HG03159 (cell line): ENCODE data around the gene NHSL1.
"Not testable (repeated sequence)": the region's sequence is repeated elsewhere in the genome, so short reads cannot be mapped to it uniquely, and the experiment has no call there.

ENCODE experiments used
- ATAC-seq: cut with Tn5 transposase; IDR thresholded peaks from one replicate; pipeline ENCODE4 v1.9.1; 2021; ENCODE audit warnings: mild to moderate bottlenecking, moderate library complexity; ENCODE audit not compliant: unreplicated experiment

Gene NHSL1

GRCh38 chr6:138430361-138431145 lies 68.7 kb downstream of the NHSL1 start:
- no peak for ATAC-seq

- no peak for ATAC-seq
Observed at GRCh38 chr6:138429761-138430160, 69.5 kb downstream of the NHSL1 start.

- ATAC-seq: no peak
Observed at GRCh38 chr6:138428944-138429598, 70.2 kb downstream of the NHSL1 start.

- no peak for ATAC-seq
Observed at GRCh38 chr6:138427701-138428100, 71.6 kb downstream of the NHSL1 start.

GRCh38 chr6:138426500-138427123 lies 72.7 kb downstream of the NHSL1 start:
- ATAC-seq: no peak

- not testable (repeated sequence) for ATAC-seq
Observed at GRCh38 chr6:138425256-138425655, 74.0 kb downstream of the NHSL1 start.

GRCh38 chr6:138424004-138424904 lies 75.0 kb downstream of the NHSL1 start:
- no peak for ATAC-seq

- ATAC-seq: no peak
Observed at GRCh38 chr6:138422861-138423260, 76.4 kb downstream of the NHSL1 start.

- no peak for ATAC-seq
Observed at GRCh38 chr6:138421608-138422007, 77.7 kb downstream of the NHSL1 start.

- ATAC-seq: no peak
Observed at GRCh38 chr6:138421089-138421488, 78.2 kb downstream of the NHSL1 start.

GRCh38 chr6:138420356-138420755 lies 78.9 kb downstream of the NHSL1 start:
- no peak for ATAC-seq

GRCh38 chr6:138419766-138420165 lies 79.5 kb downstream of the NHSL1 start:
- no peak for ATAC-seq

- no peak for ATAC-seq
Observed at GRCh38 chr6:138418118-138418742, 81.1 kb downstream of the NHSL1 start.

GRCh38 chr6:138417493-138418117 lies 81.7 kb downstream of the NHSL1 start:
- no peak for ATAC-seq

- ATAC-seq: no peak
Observed at GRCh38 chr6:138416206-138416605, 83.1 kb downstream of the NHSL1 start.

GRCh38 chr6:138415125-138415524 lies 84.2 kb downstream of the NHSL1 start:
- no peak for ATAC-seq

- ATAC-seq: no peak
Observed at GRCh38 chr6:138410972-138411880, 88.1 kb downstream of the NHSL1 start.

GRCh38 chr6:138410048-138410735 lies 89.1 kb downstream of the NHSL1 start:
- no peak for ATAC-seq
